GM13976 (cell line): Measurements from ENCODE around the gene ADCY3.

ENCODE experiments used
- DNase-seq: peaks from one replicate; pipeline ENCODE4 v3.0.0; 2012; ENCODE audit warnings: low spot score
- CTCF ChIP-seq: IDR thresholded peaks from 2 replicates; pipeline ENCODE4 v1.5.1; 2012; ENCODE audit warnings: borderline replicate concordance, mild to moderate bottlenecking; ENCODE audit not compliant: insufficient read depth; ENCODE audit errors: extremely low read depth, missing control alignments, control extremely low read depth
- in situ Hi-C: fragments of 300-500 bp; cut with MboI; formaldehyde crosslinking; loops from one replicate; pipeline ENCODE4 v1.12.0; 2022; ENCODE audit warnings: low sequenced_read_pairs, mixed read lengths, inconsistent platforms; ENCODE audit not compliant: unreplicated experiment

The ADCY3 gene

GRCh38 chr2:24957221-24957620 is 37.2 kb upstream of the ADCY3 start:
- DNase-seq, result no peak
- in situ Hi-C loops, result no loop called here
- TF ChIP-seq CTCF, result no peak

- in situ Hi-C loops, result no loop called here
Measured at GRCh38 chr2:24955921-24956320, 35.9 kb upstream of the ADCY3 start.

GRCh38 chr2:24955232-24955631 is 35.2 kb upstream of the ADCY3 start:
- in situ Hi-C loops, result no loop called here
- no peak for TF ChIP-seq CTCF
- no peak for DNase-seq

More at GRCh38 chr2:24955921-24956320, 35.9 kb upstream of the ADCY3 start:
- no peak for TF ChIP-seq CTCF
- DNase-seq, result no peak

GRCh38 chr2:24950102-24950501 is 30.1 kb upstream of the ADCY3 start:
- in situ Hi-C loops, result no loop called here
- no peak for DNase-seq
- no peak for TF ChIP-seq CTCF

- DNase-seq, result no peak
- no peak for TF ChIP-seq CTCF
- in situ Hi-C loops, result no loop called here
Measured at GRCh38 chr2:24948506-24948905, 28.5 kb upstream of the ADCY3 start.

GRCh38 chr2:24947561-24948157 is 27.6 kb upstream of the ADCY3 start:
- in situ Hi-C loops, result no loop called here
- no peak for DNase-seq
- TF ChIP-seq CTCF, result no peak
